GM19351 (cell line): ENCODE data around the gene NET1.

Experiments used
- ATAC-seq: cut with Tn5 transposase; IDR thresholded peaks from one replicate; pipeline ENCODE4 v1.9.1; 2021; ENCODE audit warnings: mild to moderate bottlenecking, moderate library complexity; ENCODE audit not compliant: unreplicated experiment

NET1 gene

DNA sequence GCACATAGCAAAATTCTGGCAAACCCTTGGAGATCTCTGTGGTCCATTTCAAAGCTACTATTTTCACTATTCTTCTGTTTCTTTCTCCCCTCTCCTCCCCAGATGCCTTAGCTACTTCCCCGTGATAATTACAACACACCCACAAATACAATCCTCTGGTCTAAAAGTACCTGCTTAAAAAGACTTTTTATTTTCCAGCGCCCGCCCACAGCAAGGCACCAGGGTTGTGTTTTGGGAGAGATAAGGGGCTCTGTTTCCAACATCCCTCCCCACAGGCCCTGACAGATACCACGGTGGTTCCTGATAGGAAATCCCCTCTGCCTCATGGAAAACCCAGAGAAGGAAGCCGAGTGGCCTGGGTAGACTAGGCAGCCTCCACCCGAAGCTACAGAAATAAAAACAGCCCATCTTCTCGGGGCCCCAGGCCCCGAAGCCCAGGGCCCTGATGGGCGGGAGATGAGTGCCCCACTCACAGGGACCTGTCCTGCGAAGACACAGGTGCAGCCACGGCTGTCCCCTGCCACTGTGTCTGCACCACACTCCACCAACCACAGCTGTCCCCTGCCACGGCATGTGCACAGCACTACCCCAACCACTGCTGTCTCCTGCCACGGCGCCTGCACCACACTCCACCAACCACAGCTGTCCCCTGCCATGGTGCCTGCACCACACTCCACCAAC is 67.3 kb downstream of the NET1 start:
- ATAC-seq: no peak

DNA sequence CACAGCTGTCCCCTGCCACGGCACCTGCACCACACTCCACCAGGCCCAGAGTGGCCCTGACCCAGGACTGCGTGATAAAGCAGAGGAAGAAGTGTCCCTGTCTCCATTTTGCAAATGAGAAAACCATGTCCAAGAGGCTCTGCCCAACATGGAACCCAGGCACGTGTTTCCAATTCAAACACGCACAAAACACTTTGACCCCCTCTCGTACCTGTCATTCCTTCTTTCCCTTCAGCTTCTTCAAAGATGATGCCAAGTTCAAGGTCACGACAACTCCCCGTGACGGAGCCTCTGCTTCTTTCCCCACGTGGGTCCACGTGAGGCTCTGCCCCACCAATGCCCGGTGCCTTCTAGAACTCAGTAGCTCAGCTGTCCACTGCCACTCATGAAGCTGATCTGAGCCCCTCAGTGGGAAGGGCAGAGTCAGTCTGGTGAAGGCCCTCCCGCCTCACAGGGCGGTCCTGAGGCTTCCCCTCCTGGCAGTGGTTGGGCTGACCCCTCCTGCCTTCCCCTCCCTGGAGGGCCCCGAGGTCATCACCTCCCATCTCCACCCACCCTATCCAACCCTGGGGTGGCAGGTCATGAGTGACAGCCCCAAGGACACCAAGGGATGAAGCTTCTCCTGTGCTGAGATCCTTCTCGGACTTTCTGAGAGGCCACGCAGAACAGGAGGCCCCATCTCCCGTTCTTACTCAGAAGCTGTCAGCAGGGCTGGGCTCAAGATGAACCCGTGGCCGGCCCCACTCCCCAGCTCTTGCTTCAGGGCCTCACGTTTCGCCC is 68.0 kb downstream of the NET1 start:
- no peak for ATAC-seq

DNA sequence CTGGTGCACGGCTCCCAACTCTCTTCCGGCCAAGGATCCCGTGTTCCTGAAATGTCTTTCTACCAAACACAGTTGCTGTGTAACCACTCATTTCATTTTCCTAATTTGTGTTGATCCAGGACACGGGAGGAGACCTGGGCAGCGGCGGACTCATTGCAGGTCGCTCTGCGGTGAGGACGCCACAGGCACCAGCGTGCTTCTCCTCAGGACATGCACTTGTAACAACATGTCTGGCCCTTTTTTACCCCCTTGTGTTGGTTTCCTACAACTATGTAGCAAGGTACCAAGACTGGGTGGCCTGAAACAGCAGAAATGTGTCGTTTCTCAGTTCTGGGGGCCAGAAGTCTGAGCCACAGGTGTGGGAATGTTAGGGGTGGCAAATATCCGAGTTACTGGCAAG is 68.8 kb downstream of the NET1 start:
- no peak for ATAC-seq

DNA sequence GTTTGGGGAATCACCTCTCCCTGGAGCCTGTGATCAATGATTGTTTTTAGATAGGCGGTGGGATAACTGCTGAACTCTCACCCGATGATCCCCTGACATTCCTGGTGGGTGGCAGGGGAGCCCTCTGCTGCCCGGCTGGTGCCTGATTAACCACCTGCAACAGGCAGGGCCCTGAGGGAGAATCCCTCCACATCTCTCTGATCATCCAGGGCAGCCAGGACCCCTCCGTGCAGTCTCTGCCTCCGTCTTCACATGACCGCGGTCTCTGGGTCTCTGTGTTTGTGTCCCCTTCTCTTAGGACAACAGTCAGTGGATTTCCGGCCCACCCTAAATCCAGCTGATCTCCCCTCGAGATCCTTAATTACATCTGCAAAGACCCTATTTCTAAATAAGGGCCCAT is 69.7 kb downstream of the NET1 start:
- no peak for ATAC-seq

DNA sequence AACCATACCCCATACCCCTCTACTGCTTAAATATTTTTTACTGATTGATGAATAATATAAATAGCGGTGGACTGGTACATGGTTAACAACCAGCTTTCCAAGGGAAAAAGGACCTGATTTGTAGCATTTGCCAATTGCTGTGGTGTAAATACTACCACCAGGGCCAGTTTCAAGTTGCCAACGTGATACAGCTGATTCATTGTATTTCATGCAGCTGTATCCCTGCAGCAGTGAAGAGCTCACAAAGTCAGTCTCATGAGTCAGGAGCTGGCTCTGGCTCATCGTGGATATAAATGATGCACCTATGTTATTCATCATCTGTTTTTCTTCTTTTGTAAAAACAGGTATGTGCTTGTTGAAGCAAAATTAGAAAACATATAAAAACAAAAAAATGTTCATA is 71.8 kb downstream of the NET1 start:
- no peak for ATAC-seq

DNA sequence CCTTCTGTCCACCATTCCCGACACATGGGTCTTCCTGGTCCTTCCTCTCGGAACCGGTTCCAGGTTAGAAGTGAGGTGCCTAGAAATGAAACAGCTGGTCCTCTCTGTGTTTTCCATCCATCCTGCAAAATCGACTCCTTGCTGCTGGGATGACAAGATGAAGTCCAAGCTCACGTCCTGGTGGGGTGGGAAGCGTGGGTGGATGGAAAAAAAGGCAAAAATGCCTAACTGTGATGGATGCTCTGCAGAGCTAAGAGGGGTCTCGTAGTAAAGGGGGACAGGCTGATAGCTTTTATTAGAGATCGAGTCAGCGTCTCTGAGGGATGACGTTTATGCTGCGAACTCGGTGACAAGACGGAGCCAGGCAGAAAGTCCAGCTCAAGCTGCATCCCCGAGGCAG is 72.9 kb downstream of the NET1 start:
- ATAC-seq: no peak

DNA sequence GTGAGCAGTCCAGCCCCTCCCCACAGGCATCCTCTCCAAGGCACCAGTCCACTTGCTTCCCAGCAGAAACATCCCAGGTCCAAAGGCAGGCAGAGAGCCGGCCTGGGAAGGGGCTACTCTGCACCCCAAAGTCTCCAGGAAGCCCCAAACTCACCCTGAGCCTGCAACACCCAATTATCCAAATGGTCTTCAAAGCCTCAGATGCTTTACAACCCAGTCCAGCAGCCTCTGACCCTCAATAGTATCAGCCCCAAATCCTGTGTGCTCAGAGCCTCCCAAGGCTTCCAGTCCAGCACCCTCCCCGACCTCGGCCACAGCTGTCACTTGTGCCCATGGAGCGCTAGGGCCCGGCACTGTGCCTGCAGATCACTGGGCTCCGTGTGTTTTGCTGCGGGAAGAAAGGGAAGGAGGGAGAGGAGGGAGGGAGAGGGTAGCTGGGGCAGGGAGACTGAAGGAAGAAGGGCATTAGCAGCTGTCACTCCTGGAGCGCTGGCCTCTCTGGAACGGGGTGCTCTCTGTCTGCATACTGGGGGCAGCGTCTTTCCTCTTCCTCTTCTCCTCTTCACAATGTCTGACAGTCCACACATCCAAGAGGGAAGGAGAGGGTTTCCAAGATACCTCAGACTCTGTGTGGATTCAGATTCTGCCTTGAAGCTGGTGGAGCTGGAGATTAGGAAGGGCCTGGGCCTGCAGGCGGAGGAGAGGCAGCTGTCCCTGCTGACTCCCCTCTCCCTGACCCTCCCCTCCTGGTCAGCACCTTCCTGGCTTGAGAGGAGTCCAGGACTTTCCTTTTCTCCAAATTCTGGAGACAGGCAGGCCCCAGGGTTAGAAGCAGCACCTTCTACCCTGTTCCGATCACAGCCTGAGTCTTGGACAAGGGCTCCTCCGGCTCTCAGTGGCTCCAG is 73.8 kb downstream of the NET1 start:
- ATAC-seq: no peak

DNA sequence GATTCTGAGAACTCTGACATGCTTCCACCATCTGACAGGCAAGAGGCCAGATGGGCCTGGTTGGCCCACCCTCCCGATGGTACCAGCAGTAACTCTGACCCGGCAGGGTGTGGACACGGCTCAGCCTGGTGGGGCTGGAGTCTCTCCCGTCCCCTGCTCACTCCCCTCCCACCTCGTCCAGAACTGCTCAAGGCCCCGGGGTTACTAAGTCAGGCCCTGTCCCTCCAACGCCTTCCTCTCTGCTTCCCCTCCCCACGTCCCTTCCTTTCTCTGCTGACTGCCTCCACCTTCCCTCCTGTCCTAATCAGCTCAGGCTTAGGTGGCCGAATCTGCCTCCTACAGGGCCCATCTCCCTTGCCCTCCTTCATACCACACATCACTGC is 74.5 kb downstream of the NET1 start:
- ATAC-seq: no peak

DNA sequence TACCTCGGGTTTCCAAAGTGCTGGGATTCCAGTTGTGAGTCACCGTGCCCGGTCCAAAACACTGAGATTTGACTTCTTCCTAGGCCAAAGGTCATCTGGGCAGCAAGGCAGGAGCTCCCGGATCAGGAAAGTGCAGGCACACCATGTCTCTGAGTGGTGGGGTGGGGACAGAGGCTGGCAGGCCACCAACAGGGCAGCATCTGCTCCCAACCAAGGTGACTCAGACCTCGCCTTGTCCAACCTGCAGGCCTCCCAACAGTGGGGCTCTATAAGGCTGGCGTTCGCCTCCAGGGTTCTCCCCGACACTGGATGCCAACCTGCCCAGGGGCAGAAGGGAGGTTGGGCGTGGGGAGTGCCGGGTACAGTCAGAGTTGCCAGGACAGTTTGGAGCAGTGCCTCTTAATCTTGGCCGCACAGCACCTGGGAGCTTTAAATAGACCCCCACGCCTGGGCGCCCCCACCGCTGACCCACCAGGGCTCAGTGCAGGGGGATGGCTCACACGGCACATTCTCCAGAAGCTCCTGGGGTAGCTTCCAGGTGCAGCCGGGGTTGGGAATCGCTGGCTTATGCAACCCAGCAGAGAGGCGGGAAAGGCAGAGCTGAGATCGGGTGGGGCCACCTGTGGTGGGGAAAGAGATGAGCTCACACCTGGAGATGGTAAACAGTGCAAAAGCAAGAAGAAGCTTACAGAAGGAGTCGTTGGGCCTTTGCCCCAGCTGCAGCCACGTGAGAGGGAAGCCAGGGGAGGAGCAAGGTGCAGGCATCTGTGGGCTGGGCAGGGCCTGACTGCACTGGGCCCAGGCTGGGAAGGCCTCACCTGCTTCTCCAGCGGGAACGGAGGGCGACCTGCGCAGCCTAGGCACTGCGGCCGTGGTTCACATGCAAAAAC is 76.2 kb downstream of the NET1 start:
- ATAC-seq: no peak

DNA sequence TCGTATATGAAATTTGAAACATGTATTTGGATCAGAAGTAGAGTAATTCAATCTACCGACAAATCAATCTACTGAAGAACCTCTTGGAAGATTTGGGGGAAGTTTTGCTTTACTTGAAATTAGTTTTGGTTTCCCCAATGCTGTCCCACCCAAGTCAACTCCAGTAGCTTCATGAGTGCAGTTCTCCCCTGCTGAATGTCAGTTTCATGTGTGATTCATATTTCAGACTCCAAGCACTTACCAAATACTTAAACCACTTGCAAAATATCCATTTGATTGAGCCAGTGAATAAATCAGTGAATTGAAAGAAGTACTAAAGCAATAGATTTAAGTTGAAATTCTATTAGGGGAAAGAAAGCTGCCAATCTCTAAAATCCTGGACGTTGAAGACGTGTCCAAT is 77.7 kb downstream of the NET1 start:
- no peak for ATAC-seq

DNA sequence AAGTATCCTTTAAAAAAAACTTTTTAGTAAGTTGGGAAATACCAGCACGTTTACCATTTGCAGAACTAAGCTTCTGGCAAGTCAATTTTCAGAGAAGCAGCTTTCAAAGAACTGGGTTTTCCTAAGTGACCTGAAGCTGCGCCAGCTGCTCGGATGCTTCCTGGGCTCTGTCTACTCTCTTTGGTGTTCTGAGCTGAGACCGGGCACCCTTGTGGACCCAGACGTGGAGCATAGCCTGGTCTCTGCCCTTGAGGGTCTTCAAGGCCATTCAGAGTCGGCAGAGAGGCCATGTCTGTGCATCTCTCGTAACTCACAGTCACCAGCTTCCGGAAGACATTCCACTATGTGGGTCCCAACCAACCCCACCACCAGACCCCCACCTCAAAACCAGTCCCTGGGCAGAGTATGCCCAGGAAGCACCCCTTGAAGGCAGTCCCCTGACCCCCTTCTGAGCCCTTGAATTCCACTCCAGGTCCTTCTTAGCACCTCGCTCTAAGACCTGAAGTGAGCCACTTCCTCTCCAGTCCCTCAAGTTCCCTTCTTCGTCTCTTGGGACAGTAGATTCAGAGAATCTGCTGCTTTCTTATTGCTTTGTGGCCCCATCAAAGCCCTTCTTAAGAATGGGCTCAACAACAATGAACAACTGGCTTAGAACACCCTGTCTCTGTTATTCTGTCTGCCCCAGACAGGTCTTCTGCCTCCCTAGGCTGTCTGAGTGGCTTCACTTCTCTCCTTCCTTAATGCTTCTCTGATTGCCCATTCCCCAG is 78.5 kb downstream of the NET1 start:
- no peak for ATAC-seq

DNA sequence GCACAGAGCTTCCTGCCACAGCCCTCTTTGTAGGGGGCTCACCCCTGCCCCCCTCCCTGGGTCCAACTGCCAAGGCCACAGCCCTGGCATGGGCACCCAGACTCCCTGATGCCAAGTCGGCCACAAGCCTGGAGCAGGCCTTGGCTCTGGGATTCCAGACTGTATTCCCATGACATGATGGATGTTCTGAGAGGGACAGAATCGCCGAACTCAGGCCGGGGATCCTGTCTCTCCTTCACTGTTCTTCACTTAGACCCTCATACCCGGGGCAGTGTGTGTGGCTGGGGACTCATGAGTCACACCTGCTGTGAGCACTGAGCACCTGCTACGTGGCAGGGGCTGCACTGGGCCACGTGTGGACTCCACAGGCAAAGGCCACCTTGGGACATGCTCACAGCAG is 79.1 kb downstream of the NET1 start:
- ATAC-seq: no peak

DNA sequence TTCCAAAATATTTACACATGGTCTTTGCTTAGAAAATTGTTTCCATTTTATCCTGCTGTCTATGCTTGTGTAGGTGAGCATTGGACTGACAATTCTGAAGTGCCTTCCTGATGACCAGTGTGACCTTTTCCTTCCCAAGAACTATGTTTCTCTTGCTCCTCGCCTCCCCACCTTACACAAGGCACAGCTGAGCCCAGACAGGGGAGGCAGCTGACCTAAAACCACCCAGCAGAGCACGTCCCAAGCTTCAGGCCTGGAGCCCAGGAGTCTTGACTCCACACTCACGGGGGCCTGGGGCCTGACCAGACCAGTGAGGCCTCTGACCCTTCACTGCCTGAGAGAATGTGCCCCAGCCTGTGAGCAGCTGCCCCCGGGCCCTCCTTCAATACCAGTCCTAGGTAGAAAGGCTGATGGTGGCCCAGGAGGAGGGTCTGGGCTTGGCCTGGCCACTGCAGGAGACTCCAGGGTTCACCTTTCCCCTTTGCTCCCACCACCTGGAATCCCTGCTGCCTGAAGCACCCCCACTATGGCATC is 80.0 kb downstream of the NET1 start:
- no peak for ATAC-seq

DNA sequence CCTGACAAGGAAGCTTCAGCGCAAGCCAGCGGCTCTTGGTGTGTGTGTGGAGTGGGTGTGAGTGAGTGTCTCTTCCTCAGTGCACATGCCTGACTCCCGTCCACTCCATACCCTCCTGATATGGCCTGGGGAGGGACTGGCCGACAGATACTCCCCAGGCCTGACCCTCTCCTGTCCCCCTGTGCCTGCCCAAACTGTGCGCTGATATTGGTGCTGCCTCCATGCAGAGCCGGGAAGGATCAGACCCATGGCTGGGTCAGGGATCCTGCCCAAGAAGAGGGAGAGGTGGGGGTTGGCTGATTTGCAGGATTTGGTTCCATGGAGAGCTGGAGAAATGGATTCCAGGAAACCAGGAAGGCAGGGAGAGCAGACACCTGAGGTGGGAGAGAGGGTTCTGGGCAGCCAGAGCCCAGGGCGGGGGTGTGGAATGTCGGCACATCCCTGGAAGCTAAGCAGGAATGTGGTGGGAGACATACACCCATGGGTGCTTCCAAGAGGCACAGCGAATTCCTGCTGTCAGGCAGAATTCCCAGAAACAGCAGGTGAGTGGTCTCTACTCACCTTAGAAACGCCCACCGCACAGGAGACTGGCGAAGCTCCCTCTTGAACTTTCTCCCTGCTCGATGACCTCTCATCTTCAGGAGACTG is 80.7 kb downstream of the NET1 start:
- no peak for ATAC-seq

DNA sequence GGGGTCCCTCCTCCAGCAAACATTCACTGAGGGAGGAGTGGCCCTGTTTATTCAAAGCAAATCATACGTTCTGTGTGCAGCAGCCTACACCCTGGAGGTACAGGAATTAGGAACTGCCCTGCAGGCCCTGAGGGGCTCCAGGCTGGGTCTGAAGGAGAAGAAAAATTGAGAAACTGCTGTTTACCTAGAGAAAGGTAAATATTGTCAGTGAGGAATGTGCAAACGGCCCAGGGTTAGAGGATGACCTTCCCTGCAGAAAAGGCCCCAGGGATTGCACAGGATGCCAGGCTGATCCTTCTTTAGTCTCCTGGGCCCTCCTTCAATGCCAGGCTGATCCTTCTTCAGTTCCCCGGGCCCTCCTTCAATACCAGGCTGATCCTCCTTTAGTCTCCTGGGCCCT is 81.3 kb downstream of the NET1 start:
- ATAC-seq: no peak

DNA sequence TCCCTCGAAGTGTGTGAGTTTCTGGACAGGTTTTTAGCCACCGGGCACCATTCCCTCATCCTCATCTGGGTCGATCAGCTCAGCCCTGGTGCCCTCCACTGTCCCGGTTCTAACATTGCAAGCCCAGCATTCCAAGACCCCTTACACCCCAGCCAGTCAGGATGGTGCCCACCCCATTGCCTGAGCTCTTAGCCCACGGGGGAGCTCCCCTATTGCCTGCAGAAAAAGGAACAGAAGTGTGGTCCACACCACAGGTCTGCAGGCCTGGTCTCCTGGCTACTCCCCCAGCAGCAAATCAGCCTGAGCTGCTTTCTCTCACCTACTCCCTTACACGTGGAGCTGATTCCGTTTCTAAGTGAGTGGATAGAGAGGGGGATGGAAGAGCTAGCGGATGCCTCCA is 82.3 kb downstream of the NET1 start:
- no peak for ATAC-seq

DNA sequence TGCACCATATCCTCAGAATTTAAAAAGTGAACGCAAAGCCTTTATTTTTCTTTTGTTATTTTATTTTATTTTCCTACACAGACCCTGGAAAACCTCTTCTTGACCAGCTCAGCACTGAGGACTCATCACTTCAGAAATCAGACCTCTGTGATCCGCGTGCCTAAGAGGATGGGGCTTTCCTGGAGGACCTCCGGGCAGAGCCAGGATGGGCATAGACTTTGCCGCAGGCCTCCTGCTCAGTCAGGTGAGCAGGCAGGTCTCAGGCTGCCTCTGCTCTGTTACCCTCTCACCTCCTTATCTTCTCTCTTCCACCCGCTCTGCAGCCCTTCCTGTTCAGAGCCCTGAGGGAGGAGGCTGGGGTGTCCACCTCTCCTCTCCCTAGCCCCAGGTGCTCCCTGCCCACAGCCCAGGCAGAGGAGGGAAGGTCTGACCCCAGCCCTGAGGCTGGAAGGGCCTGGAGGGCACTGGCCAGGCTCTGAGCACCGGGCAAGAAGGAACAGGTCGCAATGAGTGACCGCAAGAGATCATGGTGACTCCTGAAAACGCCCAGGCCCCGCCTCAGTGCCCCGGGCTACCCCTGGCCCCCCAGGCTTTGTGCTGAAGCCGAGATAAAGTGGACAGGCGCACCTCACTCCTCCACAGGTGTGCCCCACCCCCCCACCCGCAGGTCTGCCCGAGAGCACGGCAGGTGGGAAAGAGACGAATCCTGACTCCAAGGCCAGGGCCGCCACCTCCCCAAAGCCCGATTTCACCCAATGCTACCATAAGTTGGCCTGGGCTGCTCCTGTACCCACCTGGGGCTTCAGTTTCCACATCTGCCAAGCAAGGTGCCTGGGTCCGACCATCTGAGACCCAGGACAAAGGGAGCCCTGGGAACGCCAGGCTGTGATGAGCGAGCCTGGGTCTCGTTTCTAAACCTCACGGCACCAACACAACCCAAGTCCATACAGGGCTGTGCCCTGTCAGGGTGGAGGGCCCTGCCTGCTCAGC is 84.2 kb downstream of the NET1 start:
- no peak for ATAC-seq

DNA sequence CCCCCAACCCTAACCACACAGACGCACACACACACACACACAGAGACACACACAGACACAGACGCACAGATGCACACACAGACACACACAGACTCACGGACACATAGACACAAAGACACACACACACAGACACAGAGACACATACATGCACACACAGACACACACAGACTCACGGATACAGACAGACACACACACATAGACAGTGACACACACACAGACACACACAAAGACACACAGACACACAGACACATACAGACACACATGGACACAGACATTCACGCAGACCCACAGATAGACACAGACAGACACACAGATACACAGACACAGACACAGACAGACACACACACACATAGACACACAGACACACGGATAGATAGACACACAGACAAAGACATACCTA is 84.9 kb downstream of the NET1 start:
- ATAC-seq: no peak
